Astrocyte (in vitro differentiated cells and primary cell): ENCODE results near the gene ATG7. TPM values are rescaled to one million over a fixed set of nuclear protein-coding genes. Genes with fewer than 3 reads are reported as not detected.
A peak's percentile ranks its signal among the peaks of the same experiment; 100 is the strongest.

Source experiments
- DNase-seq: peaks from one replicate; pipeline ENCODE4 v3.0.0-alpha.2; 2010; ENCODE audit warnings: low read depth
- FAIRE-seq: peaks from 2 replicates; lab custom pipeline; 2011; peaks lifted over from hg19 to GRCh38; lab: Jason Lieb, UNC
- H2AFZ ChIP-seq: 2 replicates; pipeline ENCODE4 v1.6.0; 2012; ENCODE audit warnings: low read depth, low read length, inconsistent platforms
- H3K27ac ChIP-seq: 2 replicates; pipeline ENCODE4 v1.5.1; 2011; ENCODE audit warnings: low read depth, low read length, inconsistent platforms
- H3K27me3 ChIP-seq: 2 replicates; pipeline ENCODE4 v1.6.0; 2011; ENCODE audit warnings: low read length, inconsistent platforms; ENCODE audit not compliant: insufficient read depth
- H3K36me3 ChIP-seq: 2 replicates; pipeline ENCODE4 v1.5.1; 2011; ENCODE audit warnings: low read length, inconsistent platforms; ENCODE audit not compliant: insufficient read depth
- H3K4me1 ChIP-seq: 2 replicates; pipeline ENCODE4 v1.5.1; 2011; ENCODE audit warnings: low read length, inconsistent platforms; ENCODE audit not compliant: insufficient read depth
- H3K4me2 ChIP-seq: 2 replicates; pipeline ENCODE4 v1.6.0; 2012; ENCODE audit warnings: low read length, inconsistent platforms
- H3K4me3 ChIP-seq: 2 replicates; pipeline ENCODE4 v1.5.1; 2011; ENCODE audit warnings: low read depth, mild to moderate bottlenecking, low read length, inconsistent platforms; ENCODE audit not compliant: insufficient read depth
- H3K79me2 ChIP-seq: 2 replicates; pipeline ENCODE4 v1.6.0; 2012; ENCODE audit warnings: mild to moderate bottlenecking, low read length, inconsistent platforms; ENCODE audit not compliant: insufficient read depth
- H3K9ac ChIP-seq: 2 replicates; pipeline ENCODE4 v1.6.0; 2012; ENCODE audit warnings: mild to moderate bottlenecking, low read length, inconsistent platforms
- H3K9me3 ChIP-seq: 2 replicates; pipeline ENCODE4 v1.5.1; 2012; ENCODE audit warnings: low read depth, mild to moderate bottlenecking, low read length, inconsistent platforms; ENCODE audit not compliant: insufficient read depth
- H4K20me1 ChIP-seq: 2 replicates; pipeline ENCODE4 v1.6.0; 2012; ENCODE audit warnings: low read length, inconsistent platforms; ENCODE audit not compliant: insufficient read depth
- H3K27ac Mint-ChIP-seq: one replicate; pipeline ENCODE4 v1.8.0; 2021; ENCODE audit warnings: mild to moderate bottlenecking, mixed read lengths; ENCODE audit not compliant: unreplicated experiment
- H3K27me3 Mint-ChIP-seq: one replicate; pipeline ENCODE4 v1.8.0; 2021; ENCODE audit warnings: low read depth, mixed read lengths; ENCODE audit not compliant: unreplicated experiment
- H3K36me3 Mint-ChIP-seq: one replicate; pipeline ENCODE4 v1.8.0; 2021; ENCODE audit warnings: low read depth, mixed read lengths; ENCODE audit not compliant: unreplicated experiment
- H3K4me1 Mint-ChIP-seq: one replicate; pipeline ENCODE4 v1.8.0; 2021; ENCODE audit warnings: low read depth, mixed read lengths; ENCODE audit not compliant: unreplicated experiment
- H3K4me3 Mint-ChIP-seq: one replicate; pipeline ENCODE4 v1.8.0; 2021; ENCODE audit warnings: mild to moderate bottlenecking, moderate library complexity, mixed read lengths; ENCODE audit not compliant: unreplicated experiment
- H3K9me3 Mint-ChIP-seq: one replicate; pipeline ENCODE4 v1.8.0; 2021; ENCODE audit warnings: mild to moderate bottlenecking, mixed read lengths; ENCODE audit not compliant: unreplicated experiment
- EZH2 ChIP-seq: IDR thresholded peaks from 2 replicates; pipeline ENCODE4 v1.6.1; 2012; ENCODE audit warnings: mild to moderate bottlenecking, low read length, inconsistent platforms; ENCODE audit not compliant: insufficient read depth
- total RNA-seq: library from RNA; stranded (reverse); gene quantifications from 2 replicates; pipeline ENCODE4 v1.2.1, GENCODE V29; 2021
- TF ChIP-seq, protein P1 (sequence below): IDR thresholded peaks from 2 replicates; pipeline ENCODE4 v1.5.1; 2011; ENCODE audit warnings: low read depth, mild to moderate bottlenecking, inconsistent platforms, low read length, moderate library complexity; ENCODE audit not compliant: insufficient read depth

Gene ATG7
- total RNA-seq, 1 donor from 2014 or later, result 29.5 TPM

DNA sequence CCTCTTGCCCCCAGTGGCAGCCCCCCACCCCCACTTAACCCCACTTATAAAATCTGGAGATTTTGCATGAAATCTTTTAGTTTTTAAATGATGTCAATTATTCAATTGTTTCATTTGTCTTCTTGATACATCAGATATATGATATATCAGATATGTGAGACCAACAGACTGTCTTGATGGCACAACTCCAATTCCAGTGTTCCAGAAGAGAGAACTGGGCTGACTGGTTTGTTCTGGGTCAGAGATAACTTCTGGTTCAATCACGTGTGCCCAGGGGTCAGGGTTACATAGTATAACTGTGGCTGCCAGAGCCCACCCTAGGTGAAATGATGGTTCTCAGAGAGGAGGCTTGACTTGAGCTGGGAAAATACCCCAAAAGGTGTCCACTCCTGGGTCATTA lies 32.4 kb upstream of the ATG7 start:
- H3K27me3 ChIP-seq, result no peaks in the 10 kb centered on the region
- Mint-ChIP-seq H3K4me3 (no peak overlapping the region), H3K36me3 (no peaks in the 10 kb centered on the region), H3K9me3 (peaks cover 2% of the 10 kb centered on the region), H3K27ac (no peak overlapping the region), H3K27me3 (no peaks in the 10 kb centered on the region), H3K4me1 (peaks cover 5% of the 10 kb centered on the region)
- H3K27ac ChIP-seq, result no peak overlapping the region
- no peaks in the 10 kb centered on the region for H3K36me3 ChIP-seq
- H3K4me2 ChIP-seq, result no peak overlapping the region
- H3K9me3 ChIP-seq, result no peaks in the 10 kb centered on the region
- no peak for TF ChIP-seq EZH2
- peaks cover 22% of the 10 kb centered on the region for H3K4me1 ChIP-seq
- H3K4me3 ChIP-seq, result no peak overlapping the region
- DNase-seq (no peak), FAIRE-seq (no peak)
- no peak overlapping the region for H2AFZ ChIP-seq
- no peak overlapping the region for H3K9ac ChIP-seq
- peaks cover 3% of the 10 kb centered on the region for H4K20me1 ChIP-seq
- H3K79me2 ChIP-seq, result peaks cover 20% of the 10 kb centered on the region

DNA sequence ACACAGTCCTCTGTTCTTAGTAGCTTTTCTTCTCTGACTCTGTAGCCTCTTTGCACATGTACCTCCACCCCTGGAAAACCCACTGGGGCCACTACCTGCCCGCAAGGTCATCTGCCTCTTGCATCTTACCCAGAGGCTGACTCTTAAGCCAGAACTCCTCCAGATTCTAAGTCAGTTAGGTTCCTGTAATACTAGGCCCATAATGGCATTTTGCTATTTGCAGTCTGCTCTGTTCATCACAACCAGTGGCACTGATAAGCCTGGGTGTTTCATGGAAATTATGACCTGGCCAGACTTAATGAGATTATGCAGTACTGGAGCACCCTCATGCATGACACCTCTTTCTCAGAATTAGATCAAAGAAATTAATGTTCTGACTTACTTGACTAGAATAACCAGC lies 31.7 kb upstream of the ATG7 start:
- peaks cover 9% of the 10 kb centered on the region for H4K20me1 ChIP-seq
- no peaks in the 10 kb centered on the region for H3K9me3 ChIP-seq
- no peak overlapping the region for H3K27ac ChIP-seq
- H2AFZ ChIP-seq, result no peak overlapping the region
- no peak overlapping the region for H3K4me2 ChIP-seq
- no peak overlapping the region for H3K27ac Mint-ChIP-seq
- no peaks in the 10 kb centered on the region for H3K36me3 ChIP-seq
- no peaks in the 10 kb centered on the region for H3K27me3 ChIP-seq
- peaks cover 18% of the 10 kb centered on the region for H3K79me2 ChIP-seq
- DNase-seq (peak; percentile 27), FAIRE-seq (no peak)
- peaks cover 5% of the 10 kb centered on the region for H3K4me1 Mint-ChIP-seq
- no peak for TF ChIP-seq EZH2
- TF ChIP-seq, protein P1, sequence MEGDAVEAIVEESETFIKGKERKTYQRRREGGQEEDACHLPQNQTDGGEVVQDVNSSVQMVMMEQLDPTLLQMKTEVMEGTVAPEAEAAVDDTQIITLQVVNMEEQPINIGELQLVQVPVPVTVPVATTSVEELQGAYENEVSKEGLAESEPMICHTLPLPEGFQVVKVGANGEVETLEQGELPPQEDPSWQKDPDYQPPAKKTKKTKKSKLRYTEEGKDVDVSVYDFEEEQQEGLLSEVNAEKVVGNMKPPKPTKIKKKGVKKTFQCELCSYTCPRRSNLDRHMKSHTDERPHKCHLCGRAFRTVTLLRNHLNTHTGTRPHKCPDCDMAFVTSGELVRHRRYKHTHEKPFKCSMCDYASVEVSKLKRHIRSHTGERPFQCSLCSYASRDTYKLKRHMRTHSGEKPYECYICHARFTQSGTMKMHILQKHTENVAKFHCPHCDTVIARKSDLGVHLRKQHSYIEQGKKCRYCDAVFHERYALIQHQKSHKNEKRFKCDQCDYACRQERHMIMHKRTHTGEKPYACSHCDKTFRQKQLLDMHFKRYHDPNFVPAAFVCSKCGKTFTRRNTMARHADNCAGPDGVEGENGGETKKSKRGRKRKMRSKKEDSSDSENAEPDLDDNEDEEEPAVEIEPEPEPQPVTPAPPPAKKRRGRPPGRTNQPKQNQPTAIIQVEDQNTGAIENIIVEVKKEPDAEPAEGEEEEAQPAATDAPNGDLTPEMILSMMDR, result no peak
- H3K4me3 ChIP-seq, result no peak overlapping the region
- no peak overlapping the region for H3K4me3 Mint-ChIP-seq
- no peaks in the 10 kb centered on the region for H3K36me3 Mint-ChIP-seq
- no peak overlapping the region for H3K9ac ChIP-seq
- H3K4me1 ChIP-seq, result peaks cover 18% of the 10 kb centered on the region
- peaks cover 2% of the 10 kb centered on the region for H3K9me3 Mint-ChIP-seq
- no peaks in the 10 kb centered on the region for H3K27me3 Mint-ChIP-seq

- H3K27ac Mint-ChIP-seq, result no peak overlapping the region
- TF ChIP-seq EZH2, result no peak
- TF ChIP-seq, protein P1, result no peak
- Histone ChIP-seq H3K79me2 (peaks cover 30% of the 10 kb centered on the region), H3K27me3 (no peaks in the 10 kb centered on the region), H3K36me3 (no peaks in the 10 kb centered on the region), H4K20me1 (peaks cover 23% of the 10 kb centered on the region), H3K4me2 (no peak overlapping the region), H3K4me1 (peaks cover 15% of the 10 kb centered on the region), H2AFZ (no peak overlapping the region), H3K9me3 (no peaks in the 10 kb centered on the region), H3K4me3 (no peak overlapping the region), H3K27ac (no peak overlapping the region), H3K9ac (no peak overlapping the region)
- no peaks in the 10 kb centered on the region for H3K27me3 Mint-ChIP-seq
- no peak for FAIRE-seq
- no peak overlapping the region for H3K4me3 Mint-ChIP-seq
- peaks cover 5% of the 10 kb centered on the region for H3K4me1 Mint-ChIP-seq
- peaks cover 2% of the 10 kb centered on the region for H3K9me3 Mint-ChIP-seq
- no peaks in the 10 kb centered on the region for H3K36me3 Mint-ChIP-seq
- no peak for DNase-seq
Measured at GRCh38 chr3:11244121-11244677, 28.0 kb upstream of the ATG7 start.
